CD4-positive, alpha-beta memory T cell (primary cell): Measurements from ENCODE around the gene PID1. TPM values are rescaled to one million over a fixed set of nuclear protein-coding genes. Genes with fewer than 3 reads are reported as not detected.

ENCODE experiments used
- CTCF ChIA-PET: fragments of 350-600 bp; sonication (Branson Sonifier 250); formaldehyde crosslinking; loops from one replicate; lab custom pipeline; 2021; ENCODE audit warnings: inconsistent platforms; ENCODE audit not compliant: partially characterized antibody; lab: Charles Lee
- POLR2A ChIA-PET: fragments of 350-600 bp; sonication (Branson Sonifier 250); formaldehyde crosslinking; loops from one replicate; lab custom pipeline; 2021; ENCODE audit not compliant: partially characterized antibody; lab: Charles Lee
- DNase-seq, 5 donors: peaks; one replicate each; pipeline versions ENCODE4 v3.0.0 to v3.0.0-alpha.2; 2020 to 2022; ENCODE audit warnings: mixed read lengths in 1 of 5
- H3K27ac ChIP-seq: one replicate; pipeline ENCODE4 v1.7.0; 2013; ENCODE audit warnings: low read depth, low read length
- H3K27me3 ChIP-seq: 2 replicates; pipeline ENCODE4 v1.7.0; 2013; ENCODE audit warnings: mild to moderate bottlenecking, low read length, moderate library complexity; ENCODE audit not compliant: insufficient read depth
- H3K36me3 ChIP-seq: 2 replicates; pipeline ENCODE4 v1.7.0; 2013; ENCODE audit warnings: mild to moderate bottlenecking, low read length, moderate library complexity; ENCODE audit not compliant: insufficient read depth
- H3K4me1 ChIP-seq: 2 replicates; pipeline ENCODE4 v1.7.0; 2013; ENCODE audit warnings: mild to moderate bottlenecking, low read length, moderate library complexity; ENCODE audit not compliant: insufficient read depth
- H3K4me3 ChIP-seq, 2 donors: one replicate each; pipeline ENCODE4 v1.7.0; 2013; ENCODE audit warnings: low read length in 2 of 2, mild to moderate bottlenecking in 1 of 2
- H3K9me3 ChIP-seq, 2 donors: one replicate each; pipeline ENCODE4 v1.7.0; 2013; ENCODE audit warnings: low read length in 2 of 2, control low read depth in 1 of 2; ENCODE audit not compliant: control insufficient read depth in 1 of 2
- H3K27ac Mint-ChIP-seq, 7 donors: one replicate each; pipeline ENCODE4 v1.8.0; 2020 to 2021; ENCODE audit warnings: mixed read lengths in 7 of 7, mild to moderate bottlenecking in 6 of 7, inconsistent platforms in 3 of 7, moderate library complexity in 3 of 7
- H3K27me3 Mint-ChIP-seq, 2 donors: one replicate each; pipeline ENCODE4 v1.8.0; 2020 to 2021; ENCODE audit warnings: mixed read lengths in 2 of 2
- H3K36me3 Mint-ChIP-seq, 2 donors: one replicate each; pipeline ENCODE4 v1.8.0; 2020 to 2021; ENCODE audit warnings: mixed read lengths in 2 of 2, inconsistent platforms in 1 of 2, mild to moderate bottlenecking in 1 of 2
- H3K4me1 Mint-ChIP-seq, 4 donors: one replicate each; pipeline ENCODE4 v1.8.0; 2020 to 2021; ENCODE audit warnings: mixed read lengths in 4 of 4, mild to moderate bottlenecking in 1 of 4
- H3K4me3 Mint-ChIP-seq, 8 donors: one replicate each; pipeline ENCODE4 v1.8.0; 2020 to 2021; ENCODE audit warnings: mixed read lengths in 8 of 8, mild to moderate bottlenecking in 7 of 8, moderate library complexity in 6 of 8, inconsistent platforms in 3 of 8
- H3K9me3 Mint-ChIP-seq, 8 donors: one replicate each; pipeline ENCODE4 v1.8.0; 2020 to 2021; ENCODE audit warnings: mixed read lengths in 8 of 8, mild to moderate bottlenecking in 5 of 8, inconsistent platforms in 3 of 8, moderate library complexity in 1 of 8
- intact Hi-C: fragments of 100-400 bp; cut with micrococcal nuclease; formaldehyde crosslinking; loops from one replicate; pipeline ENCODE4 v1.15.1; 2023
- polyA plus RNA-seq, 2 donors: library from polyadenylated mRNA; unstranded; fragments of 300-500 nt; fragmentation: Illumina TruSeq; gene quantifications; one replicate each; pipeline ENCODE4 v1.2.3, GENCODE V29; 2021
- total RNA-seq, 2 experiments: library from RNA; stranded (reverse); gene quantifications; one replicate each; pipeline ENCODE4 v1.2.3, GENCODE V29; 2021

PID1 gene
- total and polyA plus RNA-seq, 4 experiments from 2014 or later: 0.47 to 0.55 TPM; not detected in 2

GRCh38 chr2:229033816-229034215 lies 237.3 kb downstream of the PID1 start:
- Mint-ChIP-seq H3K27me3 (no peaks in the 10 kb centered on the region), H3K4me1 (no peaks in the 10 kb centered on the region), H3K4me3 (no peak overlapping the region), H3K27ac (no peak overlapping the region), H3K36me3 (no peaks in the 10 kb centered on the region), H3K9me3 (peaks cover 0 to 10% (median 5%) of the 10 kb centered on the region in 8 donors)
- Histone ChIP-seq H3K4me1 (no peaks in the 10 kb centered on the region), H3K27me3 (no peaks in the 10 kb centered on the region), H3K9me3 (no peaks in the 10 kb centered on the region), H3K27ac (no peak overlapping the region), H3K4me3 (no peak overlapping the region), H3K36me3 (no peaks in the 10 kb centered on the region)
- ChIA-PET CTCF (no interaction called here), POLR2A (no interaction called here)
- no peak for DNase-seq
- intact Hi-C loops: no loop called here

GRCh38 chr2:229032608-229033234 lies 238.4 kb downstream of the PID1 start:
- ChIA-PET CTCF (no interaction called here), POLR2A (no interaction called here)
- Histone ChIP-seq H3K9me3 (no peaks in the 10 kb centered on the region), H3K4me1 (no peaks in the 10 kb centered on the region), H3K27me3 (no peaks in the 10 kb centered on the region), H3K4me3 (no peak overlapping the region), H3K27ac (no peak overlapping the region), H3K36me3 (no peaks in the 10 kb centered on the region)
- peaks cover 0 to 10% (median 6%) of the 10 kb centered on the region in 8 donors for H3K9me3 Mint-ChIP-seq
- no peaks in the 10 kb centered on the region for H3K36me3 Mint-ChIP-seq
- no peak for DNase-seq
- no peaks in the 10 kb centered on the region for H3K4me1 Mint-ChIP-seq
- no peaks in the 10 kb centered on the region for H3K27me3 Mint-ChIP-seq
- intact Hi-C loops: no loop called here
- no peak overlapping the region for H3K4me3 Mint-ChIP-seq
- no peak overlapping the region for H3K27ac Mint-ChIP-seq

GRCh38 chr2:229027353-229028105 lies 243.6 kb downstream of the PID1 start:
- no peaks in the 10 kb centered on the region for H3K27me3 Mint-ChIP-seq
- H3K4me3 Mint-ChIP-seq: no peak overlapping the region

GRCh38 chr2:229025653-229026052 lies 245.4 kb downstream of the PID1 start:
- Mint-ChIP-seq H3K27ac (no peak overlapping the region), H3K9me3 (peaks cover 0 to 15% (median 4%) of the 10 kb centered on the region in 8 donors), H3K36me3 (no peaks in the 10 kb centered on the region), H3K4me3 (no peak overlapping the region), H3K27me3 (no peaks in the 10 kb centered on the region), H3K4me1 (no peaks in the 10 kb centered on the region)
- ChIA-PET POLR2A (no interaction called here), CTCF (no interaction called here)
- H3K9me3 ChIP-seq: no peaks in the 10 kb centered on the region
- no peaks in the 10 kb centered on the region for H3K27me3 ChIP-seq
- intact Hi-C loops: no loop called here
- H3K4me3 ChIP-seq: no peak overlapping the region
- no peaks in the 10 kb centered on the region for H3K36me3 ChIP-seq
- no peaks in the 10 kb centered on the region for H3K4me1 ChIP-seq
- H3K27ac ChIP-seq: no peak overlapping the region
- no peak for DNase-seq

More at GRCh38 chr2:229027353-229028105, 243.6 kb downstream of the PID1 start:
- DNase-seq: no peak
- intact Hi-C loops: no loop called here
- H3K4me1 ChIP-seq: no peaks in the 10 kb centered on the region
- no peaks in the 10 kb centered on the region for H3K36me3 ChIP-seq
- H3K4me3 ChIP-seq: no peak overlapping the region
- Mint-ChIP-seq H3K27ac (no peak overlapping the region), H3K9me3 (peaks cover 0 to 19% (median 5%) of the 10 kb centered on the region in 8 donors), H3K36me3 (no peaks in the 10 kb centered on the region), H3K4me1 (no peaks in the 10 kb centered on the region)
- ChIA-PET CTCF (no interaction called here), POLR2A (no interaction called here)
- H3K9me3 ChIP-seq: no peaks in the 10 kb centered on the region
- no peak overlapping the region for H3K27ac ChIP-seq
- H3K27me3 ChIP-seq: no peaks in the 10 kb centered on the region

GRCh38 chr2:229022652-229023051 lies 248.4 kb downstream of the PID1 start:
- Histone ChIP-seq H3K4me3 (no peak overlapping the region), H3K4me1 (no peaks in the 10 kb centered on the region), H3K27me3 (no peaks in the 10 kb centered on the region), H3K9me3 (no peaks in the 10 kb centered on the region), H3K27ac (no peak overlapping the region), H3K36me3 (no peaks in the 10 kb centered on the region)
- ChIA-PET POLR2A (no interaction called here), CTCF (no interaction called here)
- Mint-ChIP-seq H3K9me3 (peaks cover 0 to 18% (median 4%) of the 10 kb centered on the region in 8 donors), H3K4me3 (no peak overlapping the region), H3K36me3 (no peaks in the 10 kb centered on the region), H3K4me1 (no peaks in the 10 kb centered on the region), H3K27me3 (no peaks in the 10 kb centered on the region), H3K27ac (no peak overlapping the region)
- intact Hi-C loops: no loop called here
- no peak for DNase-seq

- CTCF ChIA-PET: no interaction called here
- Histone ChIP-seq H3K27me3 (no peaks in the 10 kb centered on the region), H3K4me1 (no peaks in the 10 kb centered on the region), H3K9me3 (no peaks in the 10 kb centered on the region), H3K4me3 (no peak overlapping the region), H3K27ac (no peak overlapping the region), H3K36me3 (no peaks in the 10 kb centered on the region)
- Mint-ChIP-seq H3K4me1 (no peaks in the 10 kb centered on the region), H3K4me3 (no peak overlapping the region), H3K9me3 (peaks cover 0 to 14% (median 4%) of the 10 kb centered on the region in 8 donors), H3K36me3 (no peaks in the 10 kb centered on the region), H3K27me3 (no peaks in the 10 kb centered on the region), H3K27ac (no peak overlapping the region)
- intact Hi-C loops: no loop called here
- DNase-seq: no peak
- POLR2A ChIA-PET: no interaction called here
These were observed 249.0 kb downstream of the PID1 start for GRCh38 chr2:229022071-229022470.

- H3K4me3 Mint-ChIP-seq: no peak overlapping the region
- POLR2A ChIA-PET: no interaction called here
- intact Hi-C loops: no loop called here
These were observed 261.3 kb downstream of the PID1 start for GRCh38 chr2:229009816-229010215.

More at GRCh38 chr2:229009816-229010215, 261.3 kb downstream of the PID1 start:
- Mint-ChIP-seq H3K36me3 (no peaks in the 10 kb centered on the region), H3K27me3 (no peaks in the 10 kb centered on the region), H3K27ac (no peak overlapping the region), H3K9me3 (peaks cover 0 to 11% (median 2%) of the 10 kb centered on the region in 8 donors), H3K4me1 (no peaks in the 10 kb centered on the region)
- Histone ChIP-seq H3K27me3 (no peaks in the 10 kb centered on the region), H3K9me3 (no peaks in the 10 kb centered on the region), H3K27ac (no peak overlapping the region), H3K4me1 (no peaks in the 10 kb centered on the region), H3K4me3 (no peak overlapping the region), H3K36me3 (no peaks in the 10 kb centered on the region)
- no peak for DNase-seq
- CTCF ChIA-PET: no interaction called here
